ENCODE results near the gene KIF5C.

GRCh38 chr2:148913492-148913891, 38.5 kb downstream of the KIF5C start:
- TF ChIP-seq, protein P1, sequence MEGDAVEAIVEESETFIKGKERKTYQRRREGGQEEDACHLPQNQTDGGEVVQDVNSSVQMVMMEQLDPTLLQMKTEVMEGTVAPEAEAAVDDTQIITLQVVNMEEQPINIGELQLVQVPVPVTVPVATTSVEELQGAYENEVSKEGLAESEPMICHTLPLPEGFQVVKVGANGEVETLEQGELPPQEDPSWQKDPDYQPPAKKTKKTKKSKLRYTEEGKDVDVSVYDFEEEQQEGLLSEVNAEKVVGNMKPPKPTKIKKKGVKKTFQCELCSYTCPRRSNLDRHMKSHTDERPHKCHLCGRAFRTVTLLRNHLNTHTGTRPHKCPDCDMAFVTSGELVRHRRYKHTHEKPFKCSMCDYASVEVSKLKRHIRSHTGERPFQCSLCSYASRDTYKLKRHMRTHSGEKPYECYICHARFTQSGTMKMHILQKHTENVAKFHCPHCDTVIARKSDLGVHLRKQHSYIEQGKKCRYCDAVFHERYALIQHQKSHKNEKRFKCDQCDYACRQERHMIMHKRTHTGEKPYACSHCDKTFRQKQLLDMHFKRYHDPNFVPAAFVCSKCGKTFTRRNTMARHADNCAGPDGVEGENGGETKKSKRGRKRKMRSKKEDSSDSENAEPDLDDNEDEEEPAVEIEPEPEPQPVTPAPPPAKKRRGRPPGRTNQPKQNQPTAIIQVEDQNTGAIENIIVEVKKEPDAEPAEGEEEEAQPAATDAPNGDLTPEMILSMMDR (conservative IDR thresholded peaks at IDR 0.05; ENCODE audit: low read length) = no peak
- TF ChIP-seq EZH2phosphoT487 (IDR thresholded peaks at IDR 0.05; ENCODE audit: borderline replicate concordance, low read depth, low read length) = no peak

Data from OCI-LY7 (cell line).